B cell (primary cell): ENCODE results near the gene ADGRA1.

ENCODE experiments used
- CTCF ChIP-seq: fragments of 200-600 bp; IDR thresholded peaks from one replicate; pipeline ENCODE4 v1.8.0; 2022; ENCODE audit warnings: antibody characterized with exemption, mild to moderate bottlenecking
- EZH2 ChIP-seq: IDR thresholded peaks from 2 replicates; pipeline ENCODE4 v1.6.1; 2012; ENCODE audit warnings: borderline replicate concordance, low read depth, mild to moderate bottlenecking, moderate library complexity, low read length; ENCODE audit not compliant: insufficient read depth, poor library complexity, severe bottlenecking

- no peak for TF ChIP-seq CTCF
- no peak for TF ChIP-seq EZH2
Observed at GRCh38 chr10:133049639-133050038, 38.1 kb upstream of the ADGRA1 start.
